Astrocyte (in vitro differentiated cells and primary cell): ENCODE measurements around the gene GSG1L. TPM values are rescaled to one million over a fixed set of nuclear protein-coding genes. Genes with fewer than 3 reads are reported as not detected.

ENCODE experiments used
- DNase-seq: peaks from one replicate; pipeline ENCODE4 v3.0.0-alpha.2; 2010; ENCODE audit warnings: low read depth
- FAIRE-seq: peaks from 2 replicates; lab custom pipeline; 2011; peaks lifted over from hg19 to GRCh38; lab: Jason Lieb, UNC
- H2AFZ ChIP-seq: 2 replicates; pipeline ENCODE4 v1.6.0; 2012; ENCODE audit warnings: low read depth, low read length, inconsistent platforms
- H3K27ac ChIP-seq: 2 replicates; pipeline ENCODE4 v1.5.1; 2011; ENCODE audit warnings: low read depth, low read length, inconsistent platforms
- H3K27me3 ChIP-seq: 2 replicates; pipeline ENCODE4 v1.6.0; 2011; ENCODE audit warnings: low read length, inconsistent platforms; ENCODE audit not compliant: insufficient read depth
- H3K36me3 ChIP-seq: 2 replicates; pipeline ENCODE4 v1.5.1; 2011; ENCODE audit warnings: low read length, inconsistent platforms; ENCODE audit not compliant: insufficient read depth
- H3K4me1 ChIP-seq: 2 replicates; pipeline ENCODE4 v1.5.1; 2011; ENCODE audit warnings: low read length, inconsistent platforms; ENCODE audit not compliant: insufficient read depth
- H3K4me2 ChIP-seq: 2 replicates; pipeline ENCODE4 v1.6.0; 2012; ENCODE audit warnings: low read length, inconsistent platforms
- H3K4me3 ChIP-seq: 2 replicates; pipeline ENCODE4 v1.5.1; 2011; ENCODE audit warnings: low read depth, mild to moderate bottlenecking, low read length, inconsistent platforms; ENCODE audit not compliant: insufficient read depth
- H3K79me2 ChIP-seq: 2 replicates; pipeline ENCODE4 v1.6.0; 2012; ENCODE audit warnings: mild to moderate bottlenecking, low read length, inconsistent platforms; ENCODE audit not compliant: insufficient read depth
- H3K9ac ChIP-seq: 2 replicates; pipeline ENCODE4 v1.6.0; 2012; ENCODE audit warnings: mild to moderate bottlenecking, low read length, inconsistent platforms
- H3K9me3 ChIP-seq: 2 replicates; pipeline ENCODE4 v1.5.1; 2012; ENCODE audit warnings: low read depth, mild to moderate bottlenecking, low read length, inconsistent platforms; ENCODE audit not compliant: insufficient read depth
- H4K20me1 ChIP-seq: 2 replicates; pipeline ENCODE4 v1.6.0; 2012; ENCODE audit warnings: low read length, inconsistent platforms; ENCODE audit not compliant: insufficient read depth
- H3K27ac Mint-ChIP-seq: one replicate; pipeline ENCODE4 v1.8.0; 2021; ENCODE audit warnings: mild to moderate bottlenecking, mixed read lengths; ENCODE audit not compliant: unreplicated experiment
- H3K27me3 Mint-ChIP-seq: one replicate; pipeline ENCODE4 v1.8.0; 2021; ENCODE audit warnings: low read depth, mixed read lengths; ENCODE audit not compliant: unreplicated experiment
- H3K36me3 Mint-ChIP-seq: one replicate; pipeline ENCODE4 v1.8.0; 2021; ENCODE audit warnings: low read depth, mixed read lengths; ENCODE audit not compliant: unreplicated experiment
- H3K4me1 Mint-ChIP-seq: one replicate; pipeline ENCODE4 v1.8.0; 2021; ENCODE audit warnings: low read depth, mixed read lengths; ENCODE audit not compliant: unreplicated experiment
- H3K4me3 Mint-ChIP-seq: one replicate; pipeline ENCODE4 v1.8.0; 2021; ENCODE audit warnings: mild to moderate bottlenecking, moderate library complexity, mixed read lengths; ENCODE audit not compliant: unreplicated experiment
- H3K9me3 Mint-ChIP-seq: one replicate; pipeline ENCODE4 v1.8.0; 2021; ENCODE audit warnings: mild to moderate bottlenecking, mixed read lengths; ENCODE audit not compliant: unreplicated experiment
- CTCF ChIP-seq: IDR thresholded peaks from 2 replicates; pipeline ENCODE4 v1.5.1; 2011; ENCODE audit warnings: low read depth, mild to moderate bottlenecking, inconsistent platforms, low read length, moderate library complexity; ENCODE audit not compliant: insufficient read depth
- EZH2 ChIP-seq: IDR thresholded peaks from 2 replicates; pipeline ENCODE4 v1.6.1; 2012; ENCODE audit warnings: mild to moderate bottlenecking, low read length, inconsistent platforms; ENCODE audit not compliant: insufficient read depth
- total RNA-seq: library from RNA; stranded (reverse); gene quantifications from 2 replicates; pipeline ENCODE4 v1.2.1, GENCODE V29; 2021

GSG1L gene
- total RNA-seq, 1 donor from 2014 or later, result not detected

GRCh38 chr16:27973678-27974077 lies 89.8 kb downstream of the GSG1L start:
- Histone ChIP-seq H3K9ac (no peak overlapping the region), H2AFZ (no peak overlapping the region), H4K20me1 (no peaks in the 10 kb centered on the region), H3K27me3 (peaks cover 8% of the 10 kb centered on the region), H3K4me2 (no peak overlapping the region), H3K9me3 (no peaks in the 10 kb centered on the region), H3K79me2 (no peaks in the 10 kb centered on the region), H3K4me3 (no peak overlapping the region), H3K4me1 (no peaks in the 10 kb centered on the region), H3K36me3 (no peaks in the 10 kb centered on the region), H3K27ac (no peak overlapping the region)
- H3K27ac Mint-ChIP-seq, result no peak overlapping the region
- H3K36me3 Mint-ChIP-seq, result no peaks in the 10 kb centered on the region
- no peak for TF ChIP-seq EZH2
- no peak for TF ChIP-seq CTCF
- H3K9me3 Mint-ChIP-seq, result peaks cover 2% of the 10 kb centered on the region
- no peak for DNase-seq
- FAIRE-seq, result no peak
- H3K4me3 Mint-ChIP-seq, result no peak overlapping the region
- H3K27me3 Mint-ChIP-seq, result peaks cover 46% of the 10 kb centered on the region
- no peaks in the 10 kb centered on the region for H3K4me1 Mint-ChIP-seq

- no peak for FAIRE-seq
- Histone ChIP-seq H3K79me2 (no peaks in the 10 kb centered on the region), H3K4me1 (no peaks in the 10 kb centered on the region), H3K27ac (no peak overlapping the region), H3K36me3 (no peaks in the 10 kb centered on the region), H2AFZ (no peak overlapping the region), H3K27me3 (peaks cover 8% of the 10 kb centered on the region), H3K9ac (no peak overlapping the region), H3K4me2 (no peak overlapping the region), H4K20me1 (no peaks in the 10 kb centered on the region), H3K9me3 (no peaks in the 10 kb centered on the region), H3K4me3 (no peak overlapping the region)
- H3K27ac Mint-ChIP-seq, result no peak overlapping the region
- H3K27me3 Mint-ChIP-seq, result peaks cover 37% of the 10 kb centered on the region
- no peaks in the 10 kb centered on the region for H3K36me3 Mint-ChIP-seq
- H3K4me3 Mint-ChIP-seq, result no peak overlapping the region
- peaks cover 2% of the 10 kb centered on the region for H3K9me3 Mint-ChIP-seq
- DNase-seq, result peak; percentile 8
- no peaks in the 10 kb centered on the region for H3K4me1 Mint-ChIP-seq
- TF ChIP-seq CTCF (peak; percentile 43), EZH2 (no peak)
These were observed 91.0 kb downstream of the GSG1L start for GRCh38 chr16:27972500-27972899.

GRCh38 chr16:27969574-27969973 lies 93.9 kb downstream of the GSG1L start:
- H4K20me1 ChIP-seq, result no peaks in the 10 kb centered on the region
- Mint-ChIP-seq H3K4me3 (no peak overlapping the region), H3K9me3 (no peaks in the 10 kb centered on the region), H3K36me3 (no peaks in the 10 kb centered on the region), H3K27ac (no peak overlapping the region), H3K4me1 (no peaks in the 10 kb centered on the region), H3K27me3 (peaks cover 37% of the 10 kb centered on the region)
- no peaks in the 10 kb centered on the region for H3K79me2 ChIP-seq
- H3K9ac ChIP-seq, result no peak overlapping the region
- no peaks in the 10 kb centered on the region for H3K36me3 ChIP-seq
- no peak overlapping the region for H2AFZ ChIP-seq
- no peaks in the 10 kb centered on the region for H3K9me3 ChIP-seq
- no peaks in the 10 kb centered on the region for H3K4me1 ChIP-seq
- DNase-seq (no peak), FAIRE-seq (no peak)
- TF ChIP-seq EZH2 (no peak), CTCF (no peak)
- no peak overlapping the region for H3K27ac ChIP-seq
- H3K4me2 ChIP-seq, result no peak overlapping the region
- peaks cover 6% of the 10 kb centered on the region for H3K27me3 ChIP-seq
- no peak overlapping the region for H3K4me3 ChIP-seq
